PFSK-1 (cell line): ENCODE data around the gene RMP24.

Experiments used
- FOXP2 ChIP-seq: optimal IDR thresholded peaks from 2 replicates; pipeline ENCODE3; 2011; ENCODE audit warnings: borderline replicate concordance, control low read depth, inconsistent platforms; ENCODE audit not compliant: insufficient read depth; ENCODE audit errors: extremely low read length, extremely low read depth
- POLR2AphosphoS5 ChIP-seq: IDR thresholded peaks from 2 replicates; pipeline ENCODE4 v1.6.1; 2012; ENCODE audit warnings: low read depth, mild to moderate bottlenecking, control low read depth, low read length, moderate library complexity
- REST ChIP-seq, 2 experiments: IDR thresholded peaks; 2 replicates each; pipeline versions ENCODE4 v1.6.1 to v1.8.0; 2011 to 2012; ENCODE audit warnings: low read depth in 2 of 2, low read length in 2 of 2, control low read depth in 1 of 2, inconsistent platforms in 1 of 2, mild to moderate bottlenecking in 1 of 2, moderate library complexity in 1 of 2; ENCODE audit not compliant: insufficient read depth in 1 of 2
- SIN3A ChIP-seq: IDR thresholded peaks from 2 replicates; pipeline ENCODE4 v1.6.1; 2012; ENCODE audit warnings: mild to moderate bottlenecking, low read length, moderate library complexity, borderline replicate concordance; ENCODE audit not compliant: insufficient read depth
- TAF1 ChIP-seq: IDR thresholded peaks from 2 replicates; pipeline ENCODE4 v1.6.1; 2012; ENCODE audit warnings: low read length, control low read depth, borderline replicate concordance; ENCODE audit not compliant: insufficient read depth

The RMP24 gene

GRCh38 chr18:35969676-35970075 lies 2.8 kb upstream of the RMP24 start:
- no peak for TF ChIP-seq POLR2AphosphoS5
- TF ChIP-seq REST (IDR thresholded peaks at IDR 0.05; ENCODE audit: insufficient read depth in 1 of 2, low read depth in 2 of 2, low read length in 2 of 2), result no peak
- TF ChIP-seq SIN3A, result no peak
- no peak for TF ChIP-seq FOXP2
- no peak for TF ChIP-seq TAF1

GRCh38 chr18:35971661-35972196 lies 750 bp upstream of the RMP24 start:
- TF ChIP-seq TAF1 (no peak), REST (IDR thresholded peaks at IDR 0.05; ENCODE audit: insufficient read depth in 1 of 2, low read depth in 2 of 2, low read length in 2 of 2) (no peak), FOXP2 (no peak), SIN3A (no peak), POLR2AphosphoS5 (no peak)

- TF ChIP-seq TAF1, result no peak
- no peak for TF ChIP-seq REST (IDR thresholded peaks at IDR 0.05; ENCODE audit: insufficient read depth in 1 of 2, low read depth in 2 of 2, low read length in 2 of 2)
- no peak for TF ChIP-seq POLR2AphosphoS5
These were observed 1.2 kb downstream of the RMP24 start for GRCh38 chr18:35973650-35974049.

- no peak for TF ChIP-seq FOXP2
- no peak for TF ChIP-seq REST (IDR thresholded peaks at IDR 0.05; ENCODE audit: insufficient read depth in 1 of 2, low read depth in 2 of 2, low read length in 2 of 2)
- TF ChIP-seq TAF1, result no peak
- TF ChIP-seq POLR2AphosphoS5, result no peak
- no peak for TF ChIP-seq SIN3A
These were observed 1.7 kb downstream of the RMP24 start for GRCh38 chr18:35974181-35974580.

GRCh38 chr18:35979112-35979511 lies 6.6 kb downstream of the RMP24 start:
- TF ChIP-seq FOXP2 (no peak), REST (IDR thresholded peaks at IDR 0.05; ENCODE audit: insufficient read depth in 1 of 2, low read depth in 2 of 2, low read length in 2 of 2) (no peak), POLR2AphosphoS5 (no peak), SIN3A (no peak), TAF1 (no peak)
